Mesodermal cell (in vitro differentiated cells): ENCODE data around the gene SELENOI. TPM values are rescaled to one million over a fixed set of nuclear protein-coding genes. Genes with fewer than 3 reads are reported as not detected.
"Not testable (repeated sequence)": the region's sequence is repeated elsewhere in the genome, so short reads cannot be mapped to it uniquely, and the experiment has no call there.

ENCODE experiments used
- H3K27ac ChIP-seq: 2 replicates; pipeline ENCODE4 v1.7.0; 2013; ENCODE audit warnings: mild to moderate bottlenecking, low read depth, low read length, moderate library complexity; ENCODE audit not compliant: severe bottlenecking
- H3K36me3 ChIP-seq: 2 replicates; pipeline ENCODE4 v1.7.1; 2013; ENCODE audit warnings: mild to moderate bottlenecking, low read length, moderate library complexity; ENCODE audit not compliant: control insufficient read depth, insufficient read depth
- H3K4me1 ChIP-seq: one replicate; pipeline ENCODE4 v1.7.1; 2013; ENCODE audit warnings: mild to moderate bottlenecking, low read length; ENCODE audit not compliant: insufficient read depth, control insufficient read depth, poor library complexity, severe bottlenecking
- H3K4me3 ChIP-seq: 2 replicates; pipeline ENCODE4 v1.7.0; 2013; ENCODE audit warnings: low read length, control low read depth, mild to moderate bottlenecking; ENCODE audit not compliant: insufficient read depth, poor library complexity, severe bottlenecking; ENCODE audit errors: extremely low read depth
- H3K9me3 ChIP-seq: 2 replicates; pipeline ENCODE4 v1.7.1; 2013; ENCODE audit warnings: mild to moderate bottlenecking, low read length, moderate library complexity; ENCODE audit not compliant: control insufficient read depth
- WGBS, 2 experiments: methylation state at CpG; one replicate each; pipeline ENCODE4 v1.1.5; 2013; ENCODE audit warnings: missing lambda C conversion rate in 2 of 2; ENCODE audit not compliant: insufficient coverage in 2 of 2; 5-methylcytosine and 5-hydroxymethylcytosine counted together
- polyA plus RNA-seq, 2 experiments: library from polyadenylated mRNA; stranded (reverse); fragments of 50-300 nt; gene quantifications; one replicate each; pipeline ENCODE4 v1.2.3, GENCODE V29; 2013

The SELENOI gene
- 17.1 TPM for polyA plus RNA-seq (2013, experiment 1 of 2)
- 14.7 TPM for polyA plus RNA-seq (2013, experiment 2 of 2)

GRCh38 chr2:26345545-26346453 is at the start of gene SELENOI:
Gene SELENOI (plus strand): TSS chr2:26346143. CDS start chr2:26346233, 90 bp downstream.
- H3K36me3 ChIP-seq, result peaks cover 16% of the 10 kb centered on the region
- peak within 1 kb of the TSS; percentile 96 for H3K27ac ChIP-seq
- H3K4me3 ChIP-seq, result peak within 1 kb of the TSS; percentile 93
- 0% methylated on average over 54 to 56 of the region's 80 CpGs for WGBS, 2 experiments
- no peaks in the 10 kb centered on the region for H3K9me3 ChIP-seq
- peaks cover 16% of the 10 kb centered on the region for H3K4me1 ChIP-seq

- H3K36me3 ChIP-seq, result no peaks in the 10 kb centered on the region
- peaks cover 15% of the 10 kb centered on the region for H3K4me1 ChIP-seq
- no peak overlapping the region for H3K27ac ChIP-seq
- H3K4me3 ChIP-seq, result no peak overlapping the region
- H3K9me3 ChIP-seq, result no peaks in the 10 kb centered on the region
- WGBS, 2 experiments, result 75% methylated on average over 1 of the region's 3 CpGs; no CpG with 5 or more reads in 1 of the 2 experiments
Observed at GRCh38 chr2:26297061-26297460, 48.9 kb upstream of the SELENOI start.

GRCh38 chr2:26298286-26298637 is 47.7 kb upstream of the SELENOI start:
- H3K36me3 ChIP-seq, result no peaks in the 10 kb centered on the region
- no peak overlapping the region for H3K4me3 ChIP-seq
- no peaks in the 10 kb centered on the region for H3K9me3 ChIP-seq
- WGBS, 2 experiments, result 22 to 39% methylated on average over 16 to 17 of the region's 17 CpGs
- H3K4me1 ChIP-seq, result peaks cover 15% of the 10 kb centered on the region
- no peak overlapping the region for H3K27ac ChIP-seq

- peak overlapping the region; percentile 64 for H3K27ac ChIP-seq
- H3K4me1 ChIP-seq, result peaks cover 15% of the 10 kb centered on the region
- H3K4me3 ChIP-seq, result peak overlapping the region; percentile 24
- no peaks in the 10 kb centered on the region for H3K36me3 ChIP-seq
- 17% methylated on average over 29 to 30 of the region's 30 CpGs for WGBS, 2 experiments
- H3K9me3 ChIP-seq, result no peaks in the 10 kb centered on the region
Observed at GRCh38 chr2:26298638-26299393, 47.1 kb upstream of the SELENOI start.

GRCh38 chr2:26299471-26300101 is 46.4 kb upstream of the SELENOI start:
- no peaks in the 10 kb centered on the region for H3K36me3 ChIP-seq
- H3K4me3 ChIP-seq, result peak overlapping the region; percentile 24
- H3K9me3 ChIP-seq, result no peaks in the 10 kb centered on the region
- peaks cover 15% of the 10 kb centered on the region for H3K4me1 ChIP-seq
- WGBS, 2 experiments, result 6 to 11% methylated on average over 7 to 8 of the region's 9 CpGs
- peak overlapping the region; percentile 64 for H3K27ac ChIP-seq

GRCh38 chr2:26300234-26300925 is 45.6 kb upstream of the SELENOI start:
- Histone ChIP-seq H3K36me3 (no peaks in the 10 kb centered on the region), H3K4me1 (peaks cover 15% of the 10 kb centered on the region), H3K9me3 (no peaks in the 10 kb centered on the region), H3K4me3 (peak overlapping the region; percentile 24), H3K27ac (no peak overlapping the region)
- WGBS, 2 experiments, result 64 to 69% methylated on average over 18 of the region's 22 CpGs

GRCh38 chr2:26302846-26303245 is 43.1 kb upstream of the SELENOI start:
- H3K9me3 ChIP-seq, result no peaks in the 10 kb centered on the region
- no peak overlapping the region for H3K4me3 ChIP-seq
- 96% methylated on average over 5 to 6 of the region's 6 CpGs for WGBS, 2 experiments
- no peak overlapping the region for H3K27ac ChIP-seq
- H3K4me1 ChIP-seq, result peaks cover 15% of the 10 kb centered on the region
- no peaks in the 10 kb centered on the region for H3K36me3 ChIP-seq

GRCh38 chr2:26305094-26305493 is 40.8 kb upstream of the SELENOI start:
- not testable (repeated sequence) for H3K4me3 ChIP-seq, H3K27ac ChIP-seq, H3K4me1 ChIP-seq, H3K9me3 ChIP-seq, H3K36me3 ChIP-seq
- WGBS, 2 experiments, result 84 to 100% methylated on average over 3 of the region's 7 CpGs

- no peaks in the 10 kb centered on the region for H3K36me3 ChIP-seq
- no peak overlapping the region for H3K4me3 ChIP-seq
- H3K9me3 ChIP-seq, result no peaks in the 10 kb centered on the region
- H3K27ac ChIP-seq, result no peak overlapping the region
- no peaks in the 10 kb centered on the region for H3K4me1 ChIP-seq
- 83 to 92% methylated on average over 5 to 6 of the region's 6 CpGs for WGBS, 2 experiments
Observed at GRCh38 chr2:26305540-26305939, 40.4 kb upstream of the SELENOI start.

- H3K4me3 ChIP-seq, result no peak overlapping the region
- no peak overlapping the region for H3K27ac ChIP-seq
- no peaks in the 10 kb centered on the region for H3K4me1 ChIP-seq
- H3K36me3 ChIP-seq, result no peaks in the 10 kb centered on the region
- H3K9me3 ChIP-seq, result no peaks in the 10 kb centered on the region
- 72 to 87% methylated on average over 8 of the region's 10 CpGs for WGBS, 2 experiments
Observed at GRCh38 chr2:26309921-26310320, 36.0 kb upstream of the SELENOI start.
